Thoracic aorta (tissue), 2 donors: ENCODE measurements around the gene ADAMTS14. TPM values are rescaled to one million over a fixed set of nuclear protein-coding genes. Genes with fewer than 3 reads are reported as not detected.

Source experiments
- ATAC-seq: fragments of 150-250 bp; one replicate; pipeline ENCODE4 v1.8.0; 2017; ENCODE audit warnings: low read depth; ENCODE audit not compliant: insufficient number of reproducible peaks, low FRiP score
- DNase-seq: peaks from one replicate; pipeline ENCODE4 v3.0.0-alpha.2; 2020; ENCODE audit warnings: low spot score
- H3K27ac ChIP-seq, 2 donors: fragments of 200-600 bp; sonication (generic); 1 replicate in 1 of 2; 2 replicates in 1 of 2; pipeline ENCODE4 v1.5.1; 2016; ENCODE audit warnings: mild to moderate bottlenecking in 2 of 2, moderate library complexity in 2 of 2
- H3K27me3 ChIP-seq: fragments of 200-600 bp; sonication (generic); replicated peaks from 2 replicates; pipeline ENCODE4 v1.6.0; 2016; ENCODE audit warnings: mild to moderate bottlenecking; ENCODE audit not compliant: insufficient read depth
- H3K36me3 ChIP-seq: fragments of 200-600 bp; sonication (generic); one replicate; pipeline ENCODE4 v1.5.1; 2016
- H3K4me1 ChIP-seq, 2 donors: fragments of 200-600 bp; sonication (generic); 1 replicate in 1 of 2; 2 replicates in 1 of 2; pipeline versions ENCODE4 v1.5.1 to v1.6.0; 2016; ENCODE audit warnings: low read depth in 2 of 2, mild to moderate bottlenecking in 1 of 2; ENCODE audit not compliant: control insufficient read depth in 1 of 2
- H3K4me3 ChIP-seq: fragments of 200-600 bp; sonication (generic); 2 replicates; pipeline ENCODE4 v1.5.1; 2016; ENCODE audit warnings: mild to moderate bottlenecking
- H3K9me3 ChIP-seq: fragments of 200-600 bp; sonication (generic); 2 replicates; pipeline ENCODE4 v1.5.1; 2016
- CTCF ChIP-seq: fragments of 200-600 bp; sonication (generic); IDR thresholded peaks from one replicate; pipeline ENCODE4 v1.5.1; 2019; ENCODE audit warnings: antibody characterized with exemption
- total RNA-seq, 2 donors: library from RNA; depleted of rRNA; stranded (reverse); fragments of >200 nt; gene quantifications; one replicate each; pipeline versions ENCODE4 v1.1.0 to v1.2.3, GENCODE V29; 2016

ADAMTS14 gene
- total RNA-seq, 2 donors from 2014 or later: 1.3 TPM; not detected in 1

- no peak for ATAC-seq
- Histone ChIP-seq H3K4me3 (no peak overlapping the region), H3K27me3 (no peaks in the 10 kb centered on the region), H3K27ac (no peak overlapping the region), H3K4me1 (peaks cover 5 to 17% of the 10 kb centered on the region in 2 donors), H3K9me3 (no peaks in the 10 kb centered on the region), H3K36me3 (no peaks in the 10 kb centered on the region)
- TF ChIP-seq CTCF: no peak
- no peak for DNase-seq
Observed at GRCh38 chr10:70753841-70754621, 81.7 kb downstream of the ADAMTS14 start.

GRCh38 chr10:70756700-70757360 is 84.5 kb downstream of the ADAMTS14 start:
- Histone ChIP-seq H3K9me3 (no peaks in the 10 kb centered on the region), H3K36me3 (no peaks in the 10 kb centered on the region)
- DNase-seq: no peak

GRCh38 chr10:70757856-70758255 is 85.5 kb downstream of the ADAMTS14 start:
- peaks cover 5 to 17% of the 10 kb centered on the region in 2 donors for H3K4me1 ChIP-seq
- no peak overlapping the region for H3K4me3 ChIP-seq
- ATAC-seq: no peak
- no peaks in the 10 kb centered on the region for H3K27me3 ChIP-seq
- no peak for TF ChIP-seq CTCF
- no peaks in the 10 kb centered on the region for H3K36me3 ChIP-seq
- no peak overlapping the region for H3K27ac ChIP-seq
- H3K9me3 ChIP-seq: no peaks in the 10 kb centered on the region
- DNase-seq: no peak

More at GRCh38 chr10:70756700-70757360, 84.5 kb downstream of the ADAMTS14 start:
- Histone ChIP-seq H3K27ac (no peak overlapping the region), H3K27me3 (no peaks in the 10 kb centered on the region), H3K4me1 (peaks cover 5 to 17% of the 10 kb centered on the region in 2 donors), H3K4me3 (no peak overlapping the region)
- no peak for ATAC-seq
- TF ChIP-seq CTCF: no peak

GRCh38 chr10:70758757-70759514 is 86.6 kb downstream of the ADAMTS14 start:
- Histone ChIP-seq H3K36me3 (no peaks in the 10 kb centered on the region), H3K4me1 (peaks cover 5 to 15% of the 10 kb centered on the region in 2 donors), H3K27ac (no peak overlapping the region), H3K4me3 (no peak overlapping the region), H3K27me3 (no peaks in the 10 kb centered on the region), H3K9me3 (no peaks in the 10 kb centered on the region)
- DNase-seq (no peak), ATAC-seq (no peak)
- peak; percentile 67 for TF ChIP-seq CTCF

- Histone ChIP-seq H3K4me1 (peaks cover 3 to 6% of the 10 kb centered on the region in 2 donors), H3K36me3 (no peaks in the 10 kb centered on the region), H3K27ac (no peak overlapping the region), H3K9me3 (no peaks in the 10 kb centered on the region), H3K27me3 (no peaks in the 10 kb centered on the region), H3K4me3 (no peak overlapping the region)
- DNase-seq: no peak
- TF ChIP-seq CTCF: no peak
- ATAC-seq: no peak
Observed at GRCh38 chr10:70759781-70760180, 87.5 kb downstream of the ADAMTS14 start.
